HG02938 (cell line): Measurements from ENCODE around the gene ANKRD11.
A peak's percentile ranks its signal among the peaks of the same experiment; 100 is the strongest.

Experiments used
- ATAC-seq: cut with Tn5 transposase; IDR thresholded peaks from one replicate; pipeline ENCODE4 v1.9.1; 2021; ENCODE audit warnings: mild to moderate bottlenecking, moderate library complexity; ENCODE audit not compliant: unreplicated experiment

ANKRD11 gene

GRCh38 chr16:89490439-89491237 lies at the start of gene ANKRD11:
ANKRD11 (minus strand) TSS chr16:89490561; CDS start chr16:89317019, 173,542 bp downstream.
- peak; percentile 79 for ATAC-seq

DNA sequence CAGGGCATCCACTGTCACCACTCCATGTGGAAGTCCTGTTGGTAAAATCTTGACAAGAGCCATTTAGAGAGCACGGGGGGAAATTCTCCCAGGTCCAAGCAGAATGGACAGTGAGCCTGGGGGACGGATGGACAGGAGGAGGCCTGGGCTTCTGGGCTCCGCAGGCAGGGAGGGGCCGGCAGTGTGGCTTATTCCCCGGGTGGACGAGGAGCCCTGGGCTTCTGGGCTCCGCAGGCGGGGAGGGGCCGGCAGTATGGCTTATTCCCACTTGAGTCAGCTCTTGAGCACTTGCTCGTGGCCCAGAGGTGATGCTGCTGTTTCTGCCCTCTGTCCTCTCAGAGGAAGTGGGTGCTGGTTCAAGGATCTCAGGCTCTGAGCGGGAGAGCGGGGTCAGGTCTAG lies 47.9 kb upstream of the ANKRD11 start:
- ATAC-seq: no peak

DNA sequence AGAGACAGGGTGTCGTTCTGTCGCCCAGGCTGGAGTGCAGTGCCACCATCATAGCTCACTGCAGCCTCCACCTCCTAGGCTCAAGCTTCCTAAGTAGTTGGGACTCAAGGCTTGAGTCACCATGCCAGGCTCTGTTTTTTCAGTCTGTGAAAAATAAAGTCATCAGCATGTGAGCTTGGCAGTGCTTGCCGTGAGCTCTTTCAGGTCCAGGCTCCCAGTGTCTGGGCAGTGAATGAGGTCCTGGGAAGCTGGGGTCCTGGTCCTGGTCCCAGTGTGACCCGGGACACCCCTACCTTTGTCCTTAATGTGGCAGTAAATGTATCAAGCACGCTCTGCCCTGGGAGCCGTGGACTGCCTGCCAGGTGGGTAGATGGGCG lies 47.2 kb upstream of the ANKRD11 start:
- no peak for ATAC-seq

- no peak for ATAC-seq
These were observed 46.7 kb upstream of the ANKRD11 start for GRCh38 chr16:89536886-89537548.

DNA sequence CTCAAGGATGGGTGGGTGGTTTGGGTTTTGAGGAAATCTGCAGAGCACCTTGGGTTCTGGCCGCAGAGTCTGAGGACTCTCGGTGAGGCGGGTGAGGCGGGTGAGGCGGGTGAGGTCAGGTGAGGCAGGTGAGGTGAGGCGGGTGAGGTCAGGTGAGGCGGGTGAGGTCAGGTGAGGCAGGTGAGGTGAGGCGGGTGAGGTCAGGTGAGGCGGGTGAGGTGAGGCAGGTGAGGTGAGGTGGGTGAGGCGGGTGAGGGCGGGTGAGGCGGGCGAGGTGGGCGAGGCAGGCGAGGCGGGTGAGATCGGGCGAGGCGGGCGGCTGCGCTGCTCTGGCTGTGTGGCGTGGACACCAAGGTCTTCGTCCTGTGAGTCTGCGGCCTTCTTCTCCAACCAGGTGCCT lies 46.0 kb upstream of the ANKRD11 start:
- ATAC-seq: no peak

GRCh38 chr16:89534252-89534756 lies 43.9 kb upstream of the ANKRD11 start:
- no peak for ATAC-seq

GRCh38 chr16:89531821-89532526 lies 41.6 kb upstream of the ANKRD11 start:
- ATAC-seq: no peak

GRCh38 chr16:89530401-89531381 lies 40.3 kb upstream of the ANKRD11 start:
- ATAC-seq: no peak

- no peak for ATAC-seq
These were observed 38.7 kb upstream of the ANKRD11 start for GRCh38 chr16:89529097-89529496.

DNA sequence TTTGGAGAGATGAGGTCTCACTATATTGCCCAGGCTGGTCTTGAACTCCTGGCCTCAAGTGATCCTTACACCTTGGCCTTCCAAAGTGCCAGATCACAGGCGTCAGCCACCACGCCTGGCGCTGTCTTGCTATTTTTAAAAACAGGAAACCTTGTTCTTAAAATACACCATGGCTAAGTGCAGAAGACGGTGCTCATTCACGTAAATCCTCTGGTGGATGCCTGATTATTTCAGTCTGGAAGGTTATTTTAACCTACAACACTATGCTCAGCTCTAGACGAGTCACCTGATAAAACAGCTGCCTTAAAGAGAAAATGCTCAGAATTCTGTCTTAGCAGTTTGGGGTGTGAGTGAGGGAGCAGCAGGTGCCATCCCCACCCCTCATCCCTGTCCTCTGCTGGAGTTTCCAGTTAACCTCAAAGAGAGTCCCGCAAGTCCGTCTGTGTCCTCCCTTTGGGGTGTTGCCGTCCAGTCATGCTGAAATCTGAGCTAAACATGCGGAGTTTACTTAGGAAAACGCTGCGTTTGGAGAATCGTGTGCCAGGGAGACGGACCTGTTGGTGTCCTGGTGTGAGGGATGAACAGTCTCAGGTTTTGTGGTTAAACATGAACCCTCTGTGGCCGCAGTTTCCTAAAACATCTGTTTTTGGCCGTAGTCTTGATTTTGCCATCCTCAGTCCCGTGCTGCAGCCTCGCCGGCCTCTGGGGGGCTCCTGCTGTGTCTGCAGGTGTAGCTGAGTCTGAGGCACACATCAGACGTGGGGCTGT lies 35.0 kb upstream of the ANKRD11 start:
- no peak for ATAC-seq

GRCh38 chr16:89523680-89524344 lies 33.5 kb upstream of the ANKRD11 start:
- ATAC-seq: no peak

DNA sequence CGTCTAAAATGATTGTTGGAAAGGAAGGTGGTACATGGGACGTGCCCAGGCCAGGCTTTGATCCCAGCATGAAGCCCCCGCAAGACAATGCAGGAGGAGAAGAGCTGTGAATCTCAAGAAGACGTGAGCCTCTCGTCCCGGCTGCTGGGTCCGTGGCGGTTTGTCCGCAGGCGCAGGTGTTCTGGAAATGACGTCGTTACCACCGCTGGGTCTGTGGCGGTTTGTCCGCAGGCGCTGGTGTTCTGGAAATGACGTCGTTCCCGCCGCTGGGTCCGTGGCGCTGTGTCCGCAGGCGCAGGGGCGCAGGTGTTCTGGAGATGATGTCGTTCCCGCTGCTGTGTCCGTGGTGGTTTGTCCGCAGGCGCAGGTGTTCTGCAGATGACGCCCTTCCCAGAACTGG lies 31.9 kb upstream of the ANKRD11 start:
- ATAC-seq: no peak

GRCh38 chr16:89519881-89520280 lies 29.5 kb upstream of the ANKRD11 start:
- ATAC-seq: no peak

GRCh38 chr16:89517128-89517527 lies 26.8 kb upstream of the ANKRD11 start:
- no peak for ATAC-seq

DNA sequence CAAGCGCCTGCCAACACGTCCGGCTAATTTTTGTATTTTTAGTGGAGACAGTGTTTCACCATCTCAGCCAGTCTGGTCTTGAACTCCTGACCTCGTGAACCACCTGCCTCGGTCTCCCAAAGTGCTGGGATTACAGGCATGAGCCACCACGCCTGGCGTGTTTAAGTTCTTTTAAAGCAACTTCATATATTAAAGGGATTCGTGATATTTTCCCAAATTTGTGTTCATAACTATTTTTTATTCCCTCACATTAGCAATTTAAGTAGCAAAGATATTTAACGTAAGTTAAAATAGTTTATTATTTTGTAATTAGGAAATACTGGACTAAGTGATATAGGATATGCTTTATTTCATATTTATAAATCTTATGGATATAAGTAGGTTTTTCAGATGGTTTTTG lies 22.1 kb upstream of the ANKRD11 start:
- ATAC-seq: no peak

GRCh38 chr16:89511374-89511773 lies 21.0 kb upstream of the ANKRD11 start:
- ATAC-seq: no peak

GRCh38 chr16:89510526-89510925 lies 20.2 kb upstream of the ANKRD11 start:
- ATAC-seq: no peak

- peak; percentile 42 for ATAC-seq
These were observed 17.7 kb upstream of the ANKRD11 start, which contains the start of gene SPG7 for GRCh38 chr16:89507834-89508590. SPG7 (plus strand) TSS chr16:89508403; CDS start chr16:89508418, 15 bp downstream.
